IPS-11a (cell line): ENCODE results near the gene C2orf80.
"Not testable (repeated sequence)": the region's sequence is repeated elsewhere in the genome, so short reads cannot be mapped to it uniquely, and the experiment has no call there.

ENCODE experiments used
- H3K4me3 ChIP-seq: one replicate; pipeline ENCODE4 v1.5.1; 2013; ENCODE audit warnings: low read depth, low read length, control low read depth

C2orf80 gene

DNA sequence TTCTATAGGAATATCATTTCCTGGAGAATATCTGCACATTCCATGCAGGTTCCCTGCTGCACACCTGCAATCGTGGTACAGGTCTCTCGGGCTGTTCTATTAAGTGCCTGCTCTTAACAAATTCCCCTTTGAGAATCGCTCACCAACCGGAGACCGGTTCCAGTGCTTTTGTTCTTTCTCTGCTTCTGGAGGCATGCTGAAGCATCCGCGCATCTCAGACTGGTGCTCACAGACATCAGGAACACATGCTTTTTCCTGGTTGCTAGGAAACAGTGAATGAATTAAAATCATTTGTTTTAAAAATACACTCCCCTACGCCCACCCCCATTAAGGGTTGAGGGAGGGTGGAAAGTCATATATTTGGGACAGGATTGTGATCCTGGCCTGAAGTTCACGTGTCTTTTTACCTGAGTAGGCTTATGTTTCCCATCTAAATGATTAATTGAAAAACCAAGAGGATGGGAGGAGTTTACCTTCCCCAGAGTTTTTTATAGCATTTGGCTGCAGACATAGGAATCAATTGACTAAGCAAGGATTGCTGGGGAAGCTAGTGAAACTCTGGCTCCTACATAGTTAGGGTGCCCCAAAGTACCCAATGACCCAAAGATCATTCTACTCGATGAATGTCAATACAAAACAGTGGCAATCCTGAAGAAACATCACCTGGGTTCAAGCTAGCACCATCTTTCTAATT, at the start of gene C2orf80:
C2orf80 (minus strand) TSS at position 221 of the 694 bp plus-strand sequence. CDS start 3,044 bp downstream, outside the sequence.
- no peak within 1 kb of the TSS for H3K4me3 ChIP-seq

DNA sequence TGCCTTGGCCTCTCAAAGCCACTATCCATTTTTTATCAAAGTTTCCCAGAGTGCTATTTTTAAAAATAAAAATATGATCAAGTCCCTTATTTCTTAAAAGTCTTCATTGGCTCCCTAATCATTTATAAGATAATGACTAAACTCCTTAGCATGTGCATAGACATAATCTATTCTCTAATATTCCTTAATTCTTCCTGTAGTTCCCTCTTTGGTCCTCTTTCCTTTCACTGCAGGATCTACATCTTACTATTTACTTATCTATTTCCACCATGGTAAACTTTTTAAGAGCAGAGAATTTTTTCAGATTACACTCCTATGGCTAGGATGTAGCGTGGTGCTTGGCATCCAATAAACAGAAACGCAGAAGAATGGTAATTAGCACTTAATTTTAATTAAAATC, 46.0 kb upstream of the C2orf80 start:
- H3K4me3 ChIP-seq, result no peak overlapping the region

DNA sequence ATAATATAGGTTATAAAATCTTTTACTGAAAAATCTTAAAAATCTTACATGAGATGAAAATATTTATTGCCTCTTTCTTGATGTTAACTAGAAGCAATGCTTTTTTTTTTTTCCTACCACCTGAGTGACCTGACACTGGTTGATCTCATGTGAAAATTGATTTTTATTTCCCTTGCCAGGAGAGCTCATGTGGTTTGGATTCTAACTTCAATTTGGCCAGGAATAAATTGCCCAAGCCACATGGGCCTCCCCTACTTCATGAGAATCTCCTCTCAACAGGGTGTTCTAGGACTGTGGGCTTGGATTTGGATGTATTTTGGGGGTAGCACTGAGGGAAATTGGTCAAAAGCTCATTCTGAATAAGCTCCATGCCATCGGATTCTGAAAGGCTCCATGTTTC, 45.0 kb upstream of the C2orf80 start:
- H3K4me3 ChIP-seq, result no peak overlapping the region

DNA sequence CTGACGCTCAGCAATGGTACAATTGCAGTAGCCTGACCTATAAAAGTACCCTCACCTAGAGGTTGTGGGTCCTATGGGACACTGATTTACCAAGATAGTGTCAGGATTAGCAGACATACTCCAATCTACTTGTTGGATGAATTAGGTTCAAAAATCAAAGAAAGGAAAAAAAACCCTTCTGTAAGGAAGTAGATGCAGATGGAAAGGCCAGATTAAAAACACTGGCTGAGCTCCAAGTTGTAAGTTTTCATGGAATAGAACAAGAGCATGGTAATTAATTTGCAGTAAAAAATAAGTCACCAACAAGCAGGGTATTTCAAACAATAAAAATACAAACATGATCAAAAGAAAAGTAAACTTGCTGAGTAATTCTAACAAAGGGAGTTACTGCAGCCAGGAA, 38.6 kb upstream of the C2orf80 start:
- H3K4me3 ChIP-seq, result no peak overlapping the region

DNA sequence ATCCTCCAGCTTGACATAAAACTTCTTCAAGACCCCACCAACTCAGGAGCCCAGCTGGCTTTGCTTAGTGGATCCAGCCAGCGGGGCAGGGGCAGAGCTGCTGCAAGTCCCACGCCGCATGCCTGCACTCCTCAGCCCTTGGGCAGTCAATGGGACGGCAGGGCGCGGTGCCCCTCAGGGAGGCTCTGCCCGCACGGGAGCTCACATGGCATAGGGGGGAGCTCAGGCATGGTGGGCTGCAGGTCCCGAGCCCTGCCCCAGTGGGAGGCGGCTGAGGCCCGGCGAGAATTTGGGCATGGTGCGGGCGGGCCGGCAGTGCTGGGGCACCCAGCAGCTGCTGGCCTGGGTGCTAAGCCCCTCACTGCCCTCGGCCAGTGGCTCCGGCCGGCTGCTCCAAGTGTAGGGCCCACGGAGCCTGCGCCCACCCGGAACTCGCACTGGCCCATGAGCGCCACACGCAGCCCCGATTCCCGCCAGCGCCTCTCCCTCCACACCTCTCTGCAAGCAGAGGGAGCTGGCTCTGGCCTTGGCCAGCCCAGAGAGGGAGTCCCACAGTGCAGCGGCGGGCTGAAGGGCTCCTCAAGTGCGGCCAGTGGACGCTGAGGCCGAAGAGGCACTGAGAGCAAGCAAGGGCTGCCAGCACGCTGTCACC, 37.9 kb upstream of the C2orf80 start:
- H3K4me3 ChIP-seq, result no peak overlapping the region

DNA sequence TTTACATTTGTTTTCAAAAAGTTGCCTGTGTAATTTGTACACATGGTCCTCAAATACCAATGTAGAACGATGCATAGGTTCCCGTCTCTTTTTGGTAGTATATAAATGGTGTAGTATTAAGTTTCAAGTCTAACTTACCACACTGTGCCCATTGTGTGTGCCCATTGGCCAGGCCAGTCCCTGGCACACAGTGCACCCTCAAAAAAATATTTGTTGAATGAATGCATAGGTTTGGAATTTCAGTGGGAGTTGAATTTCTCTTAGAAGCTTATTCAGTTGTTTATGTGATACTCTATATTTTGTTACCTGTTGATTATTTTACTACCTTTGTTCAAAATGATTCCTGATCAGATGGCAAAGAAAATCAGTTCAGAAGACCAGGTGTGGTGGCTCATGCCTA, 35.0 kb upstream of the C2orf80 start:
- no peak overlapping the region for H3K4me3 ChIP-seq

DNA sequence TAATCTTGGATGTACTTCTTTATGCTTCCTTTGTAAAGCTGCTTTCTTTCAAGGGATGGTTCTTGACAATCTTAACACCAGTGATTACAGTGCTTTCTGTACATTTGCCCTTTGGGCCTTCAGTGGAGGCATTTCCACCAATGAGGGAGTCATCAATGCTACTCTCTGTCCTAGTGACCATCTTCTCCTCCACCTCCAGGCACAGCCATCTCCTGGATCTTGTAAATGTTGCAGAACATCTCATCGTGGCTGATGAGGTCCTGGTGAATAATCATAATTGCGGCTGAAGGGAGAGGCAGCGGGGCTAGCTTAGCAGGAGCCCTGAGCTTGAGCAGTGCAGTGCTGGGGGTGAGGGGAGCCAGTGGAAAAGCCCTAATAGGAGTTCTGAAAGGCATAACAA, 32.5 kb upstream of the C2orf80 start:
- no peak overlapping the region for H3K4me3 ChIP-seq

DNA sequence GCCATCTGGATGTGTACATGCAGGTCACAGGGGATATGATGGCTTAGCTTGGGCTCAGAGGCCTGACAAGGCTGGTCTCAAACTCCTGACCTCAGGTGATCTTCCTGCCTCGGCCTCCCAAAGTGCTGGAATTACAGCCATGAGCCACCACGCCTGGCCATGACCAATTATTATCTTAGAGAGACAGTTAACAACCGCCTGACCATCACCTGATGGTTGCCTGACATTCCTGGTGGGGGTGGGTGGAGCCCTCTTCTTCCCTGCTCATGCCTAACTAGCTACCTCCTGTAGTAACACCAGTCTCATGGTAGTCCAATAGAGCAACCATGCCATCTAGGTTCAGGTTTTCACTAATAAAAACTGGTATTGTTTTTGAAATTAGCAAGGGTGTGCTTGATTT, 32.0 kb upstream of the C2orf80 start:
- not testable (repeated sequence) for H3K4me3 ChIP-seq

DNA sequence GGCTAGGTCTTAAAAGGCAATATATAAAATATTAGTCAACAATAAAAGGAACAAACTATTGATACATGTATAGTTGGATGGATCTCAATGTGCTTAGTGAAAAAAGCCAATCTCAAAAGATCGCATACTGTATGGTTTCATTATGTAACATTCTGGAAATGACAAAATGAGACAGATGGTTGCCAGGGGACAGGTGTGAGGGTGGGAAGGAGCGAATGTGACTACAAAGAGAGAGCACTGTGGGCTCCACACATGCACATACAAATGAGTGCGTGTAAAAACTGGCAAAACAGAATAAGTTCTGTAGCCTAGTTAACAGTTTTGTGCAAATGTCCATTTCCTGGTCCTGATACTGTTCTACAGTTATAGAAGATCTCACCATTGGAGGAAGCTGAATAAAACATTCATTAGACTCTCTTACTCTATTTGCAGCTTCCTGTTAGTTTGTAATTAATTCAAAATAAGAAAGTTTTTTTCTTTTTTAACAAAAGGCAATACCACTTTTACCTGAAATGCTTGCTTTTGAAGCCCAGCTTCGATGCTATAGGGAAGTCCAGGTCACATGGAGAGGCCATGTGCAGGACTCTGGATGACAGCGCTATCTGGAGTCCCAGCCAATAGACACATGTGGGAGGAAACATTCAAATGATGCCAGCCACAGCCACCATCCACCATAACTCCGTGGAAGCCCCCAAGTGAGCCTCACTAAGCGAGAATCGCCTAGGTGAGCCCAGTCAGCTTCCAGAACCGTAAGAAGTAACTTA, 21.0 kb upstream of the C2orf80 start:
- H3K4me3 ChIP-seq, result no peak overlapping the region

DNA sequence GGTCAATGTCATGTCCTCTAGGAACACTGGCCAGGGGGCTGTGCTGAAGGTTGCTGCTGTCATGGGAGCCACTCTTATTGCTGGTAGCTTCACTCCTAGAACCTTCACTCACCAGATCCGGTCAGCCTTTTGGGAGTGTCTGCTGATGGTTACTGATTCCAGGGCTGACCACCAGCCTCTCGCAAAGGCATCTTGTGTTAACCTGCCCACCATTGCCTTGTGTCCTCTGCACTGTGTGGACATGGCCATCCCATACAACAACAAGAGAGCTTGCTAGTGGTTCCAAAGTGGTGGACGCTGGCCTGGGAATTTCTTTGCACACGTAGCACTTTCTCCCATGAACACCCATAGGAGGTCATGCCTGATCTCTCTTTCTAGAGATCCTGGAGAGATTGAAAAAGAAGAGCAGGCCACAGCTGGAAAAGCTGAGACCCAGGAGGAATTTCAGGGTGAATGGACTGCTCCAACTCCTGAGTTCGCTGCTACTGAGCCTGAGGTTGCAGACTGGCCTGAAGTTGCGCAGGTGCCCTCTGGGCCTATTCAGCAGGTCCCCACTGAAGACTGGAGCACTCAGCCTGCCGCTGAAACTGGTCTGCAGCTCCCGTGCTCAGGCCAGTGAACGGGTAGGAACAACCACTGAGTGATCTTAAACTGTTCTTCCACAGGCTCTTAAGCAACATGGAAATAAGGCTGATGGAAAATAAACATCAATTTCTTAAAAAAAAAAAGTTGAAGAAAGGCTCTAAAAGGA, 18.7 kb upstream of the C2orf80 start:
- no peak overlapping the region for H3K4me3 ChIP-seq

DNA sequence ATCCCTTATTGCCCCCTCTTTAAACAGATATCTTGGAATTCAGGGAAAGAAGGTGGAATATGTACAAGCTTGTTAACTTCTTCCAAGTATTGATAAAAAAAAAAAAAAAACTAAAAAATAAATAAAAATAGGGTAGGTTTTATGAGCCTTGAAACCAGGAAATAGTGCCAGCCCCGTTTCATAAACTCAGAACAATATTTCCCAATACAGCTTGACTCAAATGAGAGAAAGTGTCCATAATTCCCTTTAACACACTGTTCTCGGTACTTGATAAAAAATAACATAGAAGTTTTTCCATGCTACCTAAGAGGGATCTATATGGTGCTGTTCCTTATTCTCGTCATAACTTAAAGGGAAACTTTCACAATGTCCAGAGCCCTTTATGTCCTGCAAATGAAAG, 17.9 kb upstream of the C2orf80 start:
- no peak overlapping the region for H3K4me3 ChIP-seq

DNA sequence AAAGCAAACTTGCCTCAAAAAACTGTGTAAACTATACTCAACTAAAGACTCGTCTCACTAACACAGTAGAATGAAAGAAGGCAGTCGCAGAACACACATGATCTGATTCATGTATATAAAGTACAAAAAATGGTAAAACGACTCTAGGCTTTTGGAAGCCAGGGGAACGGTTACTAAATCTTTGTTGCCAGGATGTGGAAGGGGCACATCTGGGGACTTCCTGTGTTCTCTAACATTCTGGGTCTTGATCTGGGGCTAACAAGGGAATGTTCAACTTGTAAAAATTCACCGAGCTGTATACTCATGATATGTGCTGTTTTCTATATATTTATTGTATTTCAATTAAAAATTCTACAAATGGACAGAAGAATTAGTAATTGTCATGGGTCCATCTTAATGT, 14.3 kb upstream of the C2orf80 start:
- no peak overlapping the region for H3K4me3 ChIP-seq

DNA sequence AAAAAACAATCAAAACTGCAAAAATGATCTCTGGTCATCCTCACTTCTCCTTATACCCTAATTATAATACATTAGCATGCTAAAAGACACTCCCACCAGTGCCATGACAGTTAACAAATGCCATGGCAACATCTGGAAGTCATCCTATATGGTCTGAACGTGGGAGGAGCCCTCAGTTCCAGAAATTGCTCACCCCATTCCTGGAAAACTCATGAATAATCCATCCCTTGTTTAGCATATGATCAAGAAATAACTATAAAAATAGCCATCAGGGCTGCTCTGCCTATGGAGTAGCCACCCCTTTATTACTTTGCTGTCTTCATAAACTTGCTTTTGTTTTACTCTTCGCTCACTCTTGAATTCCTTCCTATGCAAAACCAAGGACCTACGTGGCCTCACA, 5.7 kb upstream of the C2orf80 start:
- no peak overlapping the region for H3K4me3 ChIP-seq

DNA sequence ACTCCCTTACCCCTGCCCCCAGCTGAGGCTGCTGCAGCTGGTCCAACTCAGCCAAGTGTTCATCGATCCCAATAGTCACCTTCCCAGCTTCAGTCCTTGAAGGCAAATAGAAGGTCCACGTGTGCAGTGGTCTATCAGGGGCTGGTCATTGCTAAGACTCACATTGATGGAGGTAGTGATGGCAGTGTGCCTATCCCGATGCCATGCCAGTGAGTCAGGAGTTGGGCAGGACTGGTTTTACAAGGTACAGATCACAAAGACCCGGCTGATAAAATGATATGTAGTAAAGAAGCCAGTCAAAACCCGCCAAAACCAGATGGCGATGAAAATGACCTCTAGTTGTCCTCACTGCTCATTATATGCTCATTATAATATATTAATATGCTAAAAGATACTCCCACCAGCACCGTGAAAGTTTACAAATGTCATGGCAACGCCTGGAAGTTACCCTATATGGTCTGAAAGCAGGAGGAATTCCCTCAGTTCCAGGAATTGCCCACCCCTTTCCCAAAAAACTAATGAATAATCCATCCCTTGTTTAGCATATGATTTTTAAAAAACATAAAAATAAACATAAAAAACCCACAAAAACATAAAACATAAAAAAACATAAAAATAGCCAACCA, 2.9 kb upstream of the C2orf80 start:
- no peak overlapping the region for H3K4me3 ChIP-seq

DNA sequence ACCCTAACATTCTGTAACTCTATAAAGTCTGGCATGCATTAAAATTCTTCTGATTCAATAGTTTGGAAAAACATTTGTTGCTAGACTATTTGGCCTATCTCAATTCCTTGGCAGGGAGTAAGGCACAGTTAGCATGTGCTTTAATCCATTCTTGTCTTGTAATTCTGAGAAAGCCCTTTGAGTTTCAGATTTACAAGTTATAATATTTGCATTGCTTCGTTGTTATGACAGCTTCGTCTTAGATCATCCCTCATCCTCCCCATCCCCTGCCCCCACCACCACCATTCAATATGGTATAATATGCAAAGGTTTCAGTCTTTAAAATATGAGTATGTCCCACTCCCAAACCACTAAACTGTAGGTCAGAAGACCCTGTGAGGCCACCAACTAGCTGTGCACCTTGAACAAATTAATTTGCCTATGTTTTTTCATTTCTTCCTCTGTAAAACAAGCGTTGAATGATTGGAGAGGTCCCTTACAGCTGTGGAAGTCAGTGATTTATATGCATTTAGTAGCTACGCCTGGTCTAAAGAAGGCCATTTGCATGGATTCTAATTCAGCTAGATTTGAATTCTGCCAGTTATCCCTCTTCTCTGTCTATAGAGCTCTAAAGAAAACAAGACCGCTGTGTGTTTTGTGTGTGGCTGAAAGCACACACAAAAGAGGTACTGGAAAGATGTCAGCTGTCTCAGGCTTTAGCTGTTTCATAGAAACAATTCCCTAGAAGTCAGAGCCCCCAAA, 591 bp downstream of the C2orf80 start:
- H3K4me3 ChIP-seq, result no peak overlapping the region

DNA sequence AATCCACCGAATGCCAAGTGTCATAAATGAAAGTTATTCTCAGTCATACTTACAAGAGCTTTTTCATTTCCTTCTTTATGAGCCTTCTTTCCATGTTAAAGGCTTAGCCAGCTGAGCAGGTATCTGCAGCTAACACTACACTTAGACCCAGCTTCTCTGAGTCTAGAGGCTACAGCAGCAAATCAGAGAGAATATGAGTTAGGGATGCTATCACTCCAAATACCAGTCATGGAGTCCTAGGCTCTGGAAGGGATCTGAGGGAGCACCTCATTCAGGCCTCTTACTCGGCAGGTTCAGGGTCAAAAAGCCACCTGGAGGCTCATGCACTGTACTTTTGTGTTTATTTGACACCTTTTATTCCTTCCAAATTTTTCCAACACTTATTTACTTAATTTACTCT, 2.9 kb downstream of the C2orf80 start:
- H3K4me3 ChIP-seq, result no peak overlapping the region

DNA sequence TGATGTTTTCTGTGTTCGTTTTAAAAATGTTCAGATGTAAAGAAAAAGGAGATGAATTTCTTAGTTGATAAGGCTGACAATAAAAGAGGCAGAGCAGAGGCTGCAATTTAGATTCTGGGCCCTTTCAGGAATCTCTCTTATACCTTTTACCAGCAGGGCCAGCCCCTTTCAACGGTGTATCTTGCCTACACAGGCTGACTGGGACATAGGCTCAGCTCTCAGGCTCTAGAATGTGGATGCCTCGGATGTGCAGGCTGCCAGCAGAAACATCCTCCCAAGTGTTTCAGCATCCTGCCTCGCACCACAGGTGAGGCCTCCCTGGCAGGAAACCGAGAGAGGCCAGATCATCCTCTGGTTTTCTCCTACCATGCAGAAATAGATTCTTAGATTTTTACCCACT, 3.4 kb downstream of the C2orf80 start:
- H3K4me3 ChIP-seq, result no peak overlapping the region

DNA sequence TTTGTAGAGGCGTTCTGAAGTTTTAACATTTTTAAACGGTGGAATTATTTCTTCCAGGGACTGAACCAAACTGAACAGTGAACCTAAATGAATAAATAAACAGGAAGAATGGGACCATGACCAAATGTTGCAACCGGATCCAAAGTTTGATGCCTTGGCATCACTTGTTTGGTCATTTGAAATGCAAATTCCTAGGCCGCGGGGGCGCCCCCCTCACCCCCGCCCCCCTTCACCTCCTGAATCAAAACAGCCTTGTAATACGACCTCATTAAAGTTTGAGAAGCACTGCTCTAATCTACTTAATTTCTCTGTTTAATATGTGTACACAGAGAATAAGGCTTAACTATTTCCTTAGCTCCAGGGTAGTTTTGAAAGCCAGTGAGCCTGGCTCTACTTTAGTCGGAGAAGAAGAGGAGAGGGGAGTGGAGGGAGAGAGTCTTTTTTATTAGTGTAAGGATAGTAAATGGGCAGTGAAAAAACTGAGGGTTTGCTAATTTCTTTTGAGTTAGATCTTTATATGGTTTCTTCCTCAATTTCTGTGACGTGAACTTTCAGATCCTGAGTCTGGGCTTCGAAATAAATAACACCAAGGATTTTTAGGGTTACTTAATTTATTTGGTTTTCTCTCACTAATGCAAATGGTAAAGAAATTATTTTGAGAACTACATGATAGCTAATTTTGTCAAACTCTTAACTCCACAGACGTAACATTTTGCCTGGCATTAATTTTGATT, 5.7 kb downstream of the C2orf80 start:
- peak overlapping the region; percentile 15 for H3K4me3 ChIP-seq

DNA sequence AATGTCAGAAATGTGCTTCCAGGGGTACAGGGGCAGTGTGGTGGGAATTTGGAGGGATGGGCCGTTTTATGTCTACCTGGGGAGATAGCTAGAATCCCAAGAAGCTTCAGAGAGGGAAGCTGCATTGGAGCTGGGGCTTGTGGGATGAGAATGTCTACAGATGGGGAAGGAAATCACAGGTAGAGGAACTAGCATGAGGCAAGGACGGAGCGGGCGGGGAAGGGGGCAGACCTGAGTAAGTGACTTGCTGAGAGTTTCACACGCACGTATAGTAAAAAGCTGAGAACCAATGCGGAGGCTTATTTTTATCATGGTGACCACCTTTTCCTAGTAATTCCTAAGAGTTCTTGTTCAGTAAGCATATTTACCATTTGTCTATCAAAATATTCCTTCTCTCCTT, 6.3 kb downstream of the C2orf80 start:
- peak overlapping the region; percentile 15 for H3K4me3 ChIP-seq

DNA sequence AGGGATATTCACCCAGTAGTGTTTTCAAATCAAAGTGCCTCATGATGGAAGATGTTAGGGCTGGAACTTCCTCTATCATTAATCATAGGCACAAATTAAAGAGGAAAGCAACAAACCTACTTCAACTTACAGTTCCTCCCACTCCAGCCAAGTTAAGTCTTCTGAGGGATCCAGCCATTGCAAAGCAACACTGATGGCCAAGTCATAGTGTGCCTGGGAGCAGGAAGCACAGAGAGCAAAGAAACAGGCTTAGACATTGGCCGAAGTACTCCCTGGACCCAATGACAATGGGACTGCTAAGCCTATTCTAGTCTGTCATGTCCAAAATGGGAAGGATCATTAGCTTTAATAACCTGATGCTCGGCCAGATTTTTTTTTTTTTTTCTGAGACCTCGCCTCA, 7.0 kb downstream of the C2orf80 start:
- H3K4me3 ChIP-seq, result no peak overlapping the region
